NOMO-1 treated with dmso at 0.1 percent for 144 hours (cell line): ENCODE results near the gene LRRC74B.

Source experiments
- DNase-seq: peaks from one replicate; lab custom pipeline; 2025; ENCODE audit not compliant: unreplicated experiment; lab: John Stamatoyannopoulos, UW

Gene LRRC74B

DNA sequence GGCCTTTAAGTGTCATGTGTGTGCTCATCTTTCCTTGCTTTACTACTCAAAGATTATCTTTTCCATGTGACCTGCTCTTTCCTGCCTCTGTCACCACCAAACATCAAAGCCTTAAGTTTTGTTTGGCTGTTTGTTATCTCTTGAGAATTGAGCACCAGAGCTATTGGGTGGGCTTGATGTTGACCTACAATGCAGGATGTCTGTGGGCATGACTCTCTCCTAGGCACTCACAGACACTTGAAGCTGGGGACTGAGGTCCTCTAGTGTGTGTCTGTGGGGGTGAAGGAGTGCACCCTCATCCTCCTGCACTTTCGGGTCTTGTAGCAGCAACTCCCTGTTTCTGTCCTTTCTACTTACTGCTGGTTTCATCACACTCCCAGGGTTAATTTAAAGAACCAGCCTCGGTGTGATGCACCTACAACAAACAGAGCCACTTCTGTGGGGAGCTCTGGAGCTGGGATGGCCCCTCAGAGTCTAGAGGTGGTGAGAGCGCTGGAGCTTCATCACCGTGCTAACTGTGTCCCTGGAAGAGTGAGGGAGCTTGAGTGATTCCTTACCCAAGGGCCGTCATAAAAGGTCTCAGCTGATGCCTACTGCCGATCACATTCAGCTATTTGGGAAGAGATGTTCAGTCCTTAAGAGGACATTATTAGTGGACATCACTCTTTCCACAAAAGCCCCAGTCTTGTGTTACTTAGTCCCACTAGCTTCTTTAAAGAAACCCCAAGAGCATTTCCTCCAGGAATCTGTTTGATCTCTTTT is 56.3 kb downstream of the LRRC74B start:
- no peak for DNase-seq

DNA sequence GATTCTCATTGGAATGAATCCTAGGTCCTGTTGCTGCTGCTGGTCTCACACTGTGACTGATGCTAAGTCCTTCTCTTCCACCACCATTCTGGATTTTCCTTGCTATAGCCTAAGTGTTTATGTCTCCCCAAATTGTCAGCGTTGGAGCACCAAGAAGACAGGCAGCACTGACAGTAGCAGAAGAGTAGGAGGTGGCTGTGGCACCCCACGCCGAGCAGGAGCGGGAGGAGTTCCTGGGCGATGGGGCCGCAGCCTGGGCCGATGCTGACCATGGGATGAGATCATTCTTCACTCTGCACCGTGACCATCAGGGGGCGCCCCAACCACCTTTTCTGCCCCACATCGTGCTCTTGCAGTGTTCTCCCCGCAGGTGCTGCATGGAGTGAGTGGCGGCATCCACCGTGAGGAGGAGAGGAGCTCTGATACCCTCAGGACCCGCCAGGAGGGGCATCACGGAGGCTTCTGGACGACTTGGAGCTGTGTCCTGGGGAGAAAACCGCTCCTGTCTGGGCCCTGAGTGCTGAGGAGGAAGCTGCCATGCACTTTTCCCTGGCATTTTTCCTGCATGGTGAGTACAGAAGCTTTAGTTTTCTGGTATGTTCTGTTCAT is 57.0 kb downstream of the LRRC74B start:
- DNase-seq = peak; percentile 3

DNA sequence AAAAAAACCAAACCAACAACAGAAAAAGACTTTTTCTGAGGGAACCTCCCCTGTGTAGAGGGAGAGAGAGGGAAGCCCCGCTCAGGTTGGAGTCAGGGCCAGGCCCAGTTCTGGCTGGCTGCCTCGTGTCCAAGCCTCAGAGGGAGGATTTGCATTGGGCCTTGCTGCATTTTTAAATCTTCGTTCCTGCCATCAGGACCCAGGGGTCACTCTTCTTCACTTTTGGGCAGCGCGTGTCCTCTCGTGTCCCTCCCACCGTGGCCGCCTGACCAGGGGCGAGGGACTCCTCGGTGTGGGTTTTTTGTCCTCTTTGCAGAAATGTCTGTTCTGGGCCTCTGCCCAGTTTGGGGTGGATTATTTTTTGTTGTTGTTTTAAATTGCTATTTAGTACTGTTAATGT is 57.9 kb downstream of the LRRC74B start:
- no peak for DNase-seq

DNA sequence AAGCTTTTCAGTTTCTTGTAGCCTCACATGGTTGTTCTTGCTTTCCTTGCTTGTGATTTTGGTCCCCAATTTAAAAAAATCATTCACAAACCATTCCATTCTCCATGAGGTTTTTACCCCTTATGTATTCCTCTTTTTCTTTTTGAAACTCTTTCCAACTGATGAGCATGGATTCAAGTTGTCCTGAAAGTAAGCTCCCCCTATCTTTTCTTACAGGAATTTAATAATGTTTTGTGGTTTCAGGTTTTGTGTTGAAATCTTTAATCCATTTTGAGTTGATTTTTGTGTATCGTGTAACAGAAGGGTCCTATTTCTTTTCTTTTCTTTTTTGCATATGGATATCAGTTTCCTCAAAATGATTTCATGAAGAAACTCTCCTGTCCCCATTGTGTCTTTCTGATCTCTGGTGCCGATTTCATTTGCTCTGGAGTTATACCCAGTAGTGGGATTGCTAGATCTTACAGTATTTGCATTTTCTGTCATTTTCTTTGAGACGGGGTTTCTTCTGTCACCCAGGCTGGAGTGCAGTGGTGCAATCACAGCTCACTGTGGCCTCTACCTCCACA is 58.5 kb downstream of the LRRC74B start:
- DNase-seq = no peak

DNA sequence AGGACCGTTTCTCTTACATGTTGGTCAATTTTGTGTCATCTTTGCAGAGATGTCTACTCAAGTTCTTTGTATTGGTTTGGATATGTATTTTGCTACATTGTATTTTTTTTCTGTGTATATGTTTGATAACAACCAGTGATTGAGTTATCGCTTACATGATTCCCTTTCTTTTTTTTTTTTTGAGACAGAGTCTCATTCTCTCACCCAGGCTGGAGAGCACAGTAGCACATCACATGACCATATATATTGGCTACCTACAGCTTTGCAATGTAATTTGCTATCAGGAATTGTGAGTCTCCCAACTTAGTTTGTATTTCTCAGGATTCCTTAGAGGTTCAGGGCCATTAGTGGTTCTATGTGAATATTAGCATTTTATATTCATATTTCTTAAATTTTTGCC is 59.5 kb downstream of the LRRC74B start:
- no peak for DNase-seq

DNA sequence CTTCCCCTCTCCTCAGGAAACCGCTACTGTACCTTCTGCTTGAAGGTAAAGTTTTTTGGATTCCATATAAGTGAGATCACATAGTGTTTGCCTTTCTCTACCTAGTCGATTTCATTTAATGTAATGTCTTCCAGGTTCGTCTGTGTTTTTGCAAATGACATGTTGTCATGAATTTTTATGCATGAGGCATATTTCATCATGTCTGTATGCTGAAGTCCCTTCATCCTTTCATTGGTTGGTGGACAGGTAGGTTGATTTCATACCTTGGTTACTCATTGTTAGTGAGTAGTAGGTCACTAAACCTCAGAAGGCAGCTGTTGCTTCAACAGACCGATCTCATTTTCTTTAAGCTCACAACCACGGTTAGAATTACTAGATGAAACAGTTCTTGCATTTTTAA is 60.3 kb downstream of the LRRC74B start:
- DNase-seq = no peak

DNA sequence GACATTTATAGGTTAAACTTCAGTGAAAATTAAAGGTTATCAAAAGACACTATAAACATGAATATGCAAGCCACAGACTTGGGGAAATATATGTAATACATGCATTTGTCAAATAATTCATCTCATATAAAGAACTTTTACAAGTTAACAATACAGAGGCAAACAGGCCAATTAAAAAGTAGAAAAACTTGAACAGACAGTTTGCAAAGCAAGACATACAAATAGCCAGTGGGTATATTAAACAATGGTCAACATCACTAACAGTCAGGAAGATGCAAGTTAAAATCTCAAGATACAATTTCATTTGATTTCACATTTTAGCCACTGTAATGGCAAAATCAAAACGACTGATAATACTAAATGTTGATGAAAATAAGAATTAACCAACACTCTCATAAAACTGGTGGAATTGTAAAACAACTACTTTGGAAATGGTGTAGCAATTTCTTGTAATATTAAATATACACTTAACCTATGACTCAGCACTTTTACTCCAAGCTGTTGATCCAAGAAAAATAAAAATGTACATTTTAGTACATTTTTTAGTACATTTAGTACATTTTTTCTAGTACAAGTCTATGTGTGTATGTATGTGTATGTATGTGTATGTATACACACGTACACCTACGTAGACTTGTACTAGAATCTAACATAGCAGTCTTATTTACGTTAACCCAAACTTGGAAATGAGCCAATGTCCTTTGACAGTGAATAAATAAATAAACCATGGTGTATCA is 62.8 kb downstream of the LRRC74B start:
- DNase-seq = no peak
